HCT116 (cell line): ENCODE results near the gene XYLT1. TPM values are rescaled to one million over a fixed set of nuclear protein-coding genes. Genes with fewer than 3 reads are reported as not detected.
"Not testable (repeated sequence)": the region's sequence is repeated elsewhere in the genome, so short reads cannot be mapped to it uniquely, and the experiment has no call there.

Experiments
- ATAC-seq: fragments of 200-7000 bp; cut with Tn5 transposase; 2 replicates; pipeline ENCODE4 v1.9.1; 2020; ENCODE audit warnings: mild to moderate bottlenecking, moderate library complexity
- BruUV-seq: library from RNA; stranded (reverse); fragments of 400-500 nt; replicated peaks from 2 replicates; lab custom pipeline; 2021; lab: Mats Ljungman, UMichigan
- CTCF ChIA-PET: fragments of 300-600 bp; sonication (Branson Sonifier 250); formaldehyde crosslinking; loops from one replicate; lab custom pipeline; 2021; ENCODE audit warnings: antibody characterized with exemption; lab: Charles Lee
- POLR2A ChIA-PET: fragments of 300-600, 350-600 bp; sonication (Branson Sonifier 250); formaldehyde crosslinking; loops from one replicate; lab custom pipeline; 2021; ENCODE audit warnings: antibody characterized with exemption; lab: Charles Lee
- RAD21 ChIA-PET, 2 experiments: fragments of 300-600 bp; sonication (Branson Sonifier 250); formaldehyde crosslinking; loops; one replicate each; lab custom pipeline; 2023; ENCODE audit warnings: low total read pairs in 2 of 2; ENCODE audit not compliant: uncharacterized antibody in 2 of 2, unreplicated experiment in 2 of 2, low non-redundant PET in 1 of 2; lab: Charles Lee
- DNase-seq: peaks from one replicate; pipeline ENCODE4 v3.0.0-alpha.2; 2010; ENCODE audit warnings: low read depth, low spot score
- H2AFZ ChIP-seq: fragments of 200-600 bp; shearing (Covaris generic), sonication (generic); 2 replicates; pipeline ENCODE4 v1.6.1; 2017; ENCODE audit warnings: low read depth, mixed run types, mixed read lengths, antibody characterized with exemption, low read length; ENCODE audit not compliant: poor library complexity, severe bottlenecking
- H3K27ac ChIP-seq: 2 replicates; pipeline ENCODE4 v1.5.1; 2012; ENCODE audit warnings: low read depth, low read length
- H3K27me3 ChIP-seq: fragments of 200-600 bp; sonication (generic); 2 replicates; pipeline ENCODE4 v1.6.1; 2016; ENCODE audit warnings: mixed run types, low read length, mixed read lengths; ENCODE audit not compliant: insufficient read depth
- H3K36me3 ChIP-seq, 2 experiments: fragments of 200-500 bp in 1 of 2; fragments of 200-600 bp in 1 of 2; sonication (Bioruptor generic) in 1 of 2; sonication (generic) in 1 of 2; 2 replicates each; pipeline versions ENCODE4 v1.5.1 to v1.6.1; 2014 to 2016; ENCODE audit warnings: low read length in 2 of 2, inconsistent platforms in 1 of 2, mixed read lengths in 1 of 2, mixed run types in 1 of 2; ENCODE audit not compliant: insufficient read depth in 2 of 2, control insufficient read depth in 1 of 2
- H3K4me1 ChIP-seq, 2 experiments: fragments of 200-600 bp in 1 of 2; sonication (generic) in 1 of 2; 2 replicates each; pipeline versions ENCODE4 v1.5.1 to v1.6.1; 2012 to 2017; ENCODE audit warnings: low read length in 2 of 2, inconsistent platforms in 1 of 2, mild to moderate bottlenecking in 1 of 2, mixed read lengths in 1 of 2, mixed run types in 1 of 2, moderate library complexity in 1 of 2; ENCODE audit not compliant: insufficient read depth in 2 of 2, control insufficient read depth in 1 of 2
- H3K4me2 ChIP-seq: fragments of 200-600 bp; sonication (generic); 2 replicates; pipeline ENCODE4 v1.6.1; 2017; ENCODE audit warnings: mixed run types, low read length, mixed read lengths
- H3K4me3 ChIP-seq, 2 experiments: fragments of 200-600 bp in 1 of 2; sonication (generic) in 1 of 2; replicated peaks in 1 of 2; 2 replicates each; pipeline ENCODE4 v1.5.1; 2011 to 2016; ENCODE audit warnings: low read length in 2 of 2, control low read depth in 1 of 2, low read depth in 1 of 2, mild to moderate bottlenecking in 1 of 2, mixed read lengths in 1 of 2, mixed run types in 1 of 2
- H3K79me2 ChIP-seq: fragments of 200-600 bp; sonication (generic); 2 replicates; pipeline ENCODE4 v1.6.1; 2017; ENCODE audit warnings: mild to moderate bottlenecking, mixed run types, low read length, moderate library complexity, mixed read lengths; ENCODE audit not compliant: insufficient read depth
- H3K9ac ChIP-seq: fragments of 200-600 bp; sonication (generic); 2 replicates; pipeline ENCODE4 v1.6.1; 2016; ENCODE audit warnings: low read length, mixed read lengths
- H3K9me2 ChIP-seq: fragments of 200-600 bp; sonication (generic), shearing (Covaris generic); 2 replicates; pipeline ENCODE4 v1.6.1; 2017; ENCODE audit warnings: mixed run types, mild to moderate bottlenecking, moderate library complexity; ENCODE audit not compliant: insufficient read depth
- H3K9me3 ChIP-seq, 2 experiments: fragments of 200-500 bp in 1 of 2; fragments of 200-600 bp in 1 of 2; sonication (Bioruptor generic) in 1 of 2; sonication (generic) in 1 of 2; 2 replicates each; pipeline ENCODE4 v1.6.1; 2014 to 2017; ENCODE audit warnings: low read length in 2 of 2, mixed read lengths in 2 of 2, inconsistent platforms in 1 of 2, low read depth in 1 of 2, mild to moderate bottlenecking in 1 of 2, mixed run types in 1 of 2, moderate library complexity in 1 of 2; ENCODE audit not compliant: control insufficient read depth in 1 of 2, insufficient read depth in 1 of 2
- H4K20me1 ChIP-seq: fragments of 200-600 bp; sonication (generic), shearing (Covaris generic); 2 replicates; pipeline ENCODE4 v1.6.1; 2017; ENCODE audit warnings: mixed run types, mild to moderate bottlenecking, moderate library complexity; ENCODE audit not compliant: insufficient read depth
- EGR1 ChIP-seq: IDR thresholded peaks from 2 replicates; pipeline ENCODE4 v1.6.1; 2012; ENCODE audit warnings: low read depth
- EZH2phosphoT487 ChIP-seq: fragments of 200-600 bp; IDR thresholded peaks from 2 replicates; pipeline ENCODE4 v1.6.1; 2018; ENCODE audit warnings: antibody characterized with exemption, borderline replicate concordance
- FOSL1 ChIP-seq: IDR thresholded peaks from 2 replicates; pipeline ENCODE4 v1.6.1; 2012; ENCODE audit warnings: low read depth
- JUND ChIP-seq: IDR thresholded peaks from 2 replicates; pipeline ENCODE4 v1.6.1; 2012
- POLR2AphosphoS5 ChIP-seq: IDR thresholded peaks from 2 replicates; pipeline ENCODE4 v1.6.1; 2011; ENCODE audit warnings: mild to moderate bottlenecking, low read depth, low read length, moderate library complexity
- SIN3A ChIP-seq: IDR thresholded peaks from 2 replicates; pipeline ENCODE4 v1.6.1; 2012; ENCODE audit warnings: low read depth
- SP1 ChIP-seq: IDR thresholded peaks from 2 replicates; pipeline ENCODE4 v1.6.1; 2012; ENCODE audit warnings: low read depth
- SRF ChIP-seq: IDR thresholded peaks from 2 replicates; pipeline ENCODE4 v1.6.1; 2012; ENCODE audit warnings: low read depth
- TCF7L2 ChIP-seq: IDR thresholded peaks from 2 replicates; pipeline ENCODE4 v1.7.0; 2011; ENCODE audit warnings: borderline replicate concordance, inconsistent platforms; ENCODE audit not compliant: insufficient read depth, insufficient read length; ENCODE audit errors: extremely low read depth
- ZFX ChIP-seq: fragments of 450-650 bp; IDR thresholded peaks from 2 replicates; pipeline ENCODE4 v1.6.1; 2017
- ZNF274 ChIP-seq: fragments of 200-500 bp; sonication (Bioruptor generic); IDR thresholded peaks from 2 replicates; pipeline ENCODE4 v1.6.1; 2014; ENCODE audit warnings: mild to moderate bottlenecking, low read depth, low read length, inconsistent platforms
- intact Hi-C: fragments of 100-400 bp; cut with micrococcal nuclease; formaldehyde crosslinking; loops from 2 replicates; pipeline ENCODE4 v1.10.0; 2022
- total RNA-seq: library from RNA; stranded (reverse); gene quantifications from one replicate; pipeline ENCODE4 v1.2.1, GENCODE V29; 2021; ENCODE audit not compliant: unreplicated experiment
- TF ChIP-seq, protein P1 (sequence below): IDR thresholded peaks from 2 replicates; pipeline ENCODE4 v1.6.1; 2012
- TF ChIP-seq, protein P2 (sequence below): IDR thresholded peaks from 2 replicates; pipeline ENCODE4 v1.6.1; 2012; ENCODE audit warnings: low read depth

XYLT1 gene
- total RNA-seq, 1 experiment from 2014 or later = 4.5 TPM

DNA sequence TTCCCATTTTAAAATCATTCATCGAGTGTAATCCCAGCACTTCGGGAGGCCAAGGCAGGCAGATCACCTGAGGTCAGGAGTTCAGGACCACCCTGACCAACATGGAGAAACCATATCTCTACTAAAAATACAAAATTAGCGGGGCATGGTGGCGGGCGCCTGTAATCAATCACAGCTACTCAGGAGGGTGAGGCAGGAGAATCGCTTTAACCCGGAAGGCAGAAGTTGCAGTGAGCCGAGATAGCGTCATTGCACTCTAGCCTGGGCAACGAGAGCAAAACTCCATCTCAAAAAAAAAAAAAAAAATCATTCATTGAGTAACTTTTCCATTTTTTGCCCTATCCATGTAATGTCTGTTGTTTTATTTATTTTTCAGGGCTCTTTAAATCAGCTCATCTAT, 135.4 kb downstream of the XYLT1 start:
- H3K36me3 ChIP-seq, H3K9ac ChIP-seq, H2AFZ ChIP-seq, H3K27me3 ChIP-seq, DNase-seq, H3K4me2 ChIP-seq, RAD21 ChIA-PET, H3K4me1 ChIP-seq, ATAC-seq, H3K79me2 ChIP-seq, H3K27ac ChIP-seq, H3K9me2 ChIP-seq, BruUV-seq, CTCF ChIA-PET, intact Hi-C loops, H3K4me3 ChIP-seq, POLR2A ChIA-PET, H3K9me3 ChIP-seq, H4K20me1 ChIP-seq: not testable (repeated sequence)

DNA sequence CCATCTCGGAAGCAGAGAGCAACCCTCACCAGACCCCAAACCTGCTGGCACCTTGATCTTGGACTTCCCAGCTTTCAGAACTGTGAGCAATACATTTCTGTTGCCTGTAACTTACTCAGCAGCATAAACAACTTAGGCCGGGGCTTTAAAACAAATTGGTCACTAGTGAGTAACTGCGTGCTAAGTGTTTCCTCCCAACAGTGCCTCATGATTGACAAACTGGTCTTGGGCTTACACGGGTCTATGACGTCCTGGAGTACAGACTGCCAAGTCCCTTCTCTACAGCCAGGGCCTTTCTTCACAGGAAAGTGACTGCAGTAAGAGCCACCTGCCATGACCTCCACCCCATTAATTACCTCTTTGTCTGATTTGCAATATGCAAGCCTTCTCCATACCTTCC, 136.7 kb downstream of the XYLT1 start:
- Histone ChIP-seq H3K9ac (no peak overlapping the region), H3K27ac (no peak overlapping the region), H3K9me2 (no peaks in the 10 kb centered on the region), H3K4me2 (no peak overlapping the region), H2AFZ (no peak overlapping the region), H4K20me1 (no peaks in the 10 kb centered on the region), H3K4me3 (no peak overlapping the region), H3K79me2 (no peaks in the 10 kb centered on the region), H3K27me3 (no peaks in the 10 kb centered on the region), H3K4me1 (no peaks in the 10 kb centered on the region), H3K9me3 (no peaks in the 10 kb centered on the region), H3K36me3 (no peaks in the 10 kb centered on the region)
- intact Hi-C loops = no loop called here
- no peak for ATAC-seq
- ChIA-PET POLR2A (no interaction called here), RAD21 (no interaction called here), CTCF (no interaction called here)
- TF ChIP-seq, protein P1, sequence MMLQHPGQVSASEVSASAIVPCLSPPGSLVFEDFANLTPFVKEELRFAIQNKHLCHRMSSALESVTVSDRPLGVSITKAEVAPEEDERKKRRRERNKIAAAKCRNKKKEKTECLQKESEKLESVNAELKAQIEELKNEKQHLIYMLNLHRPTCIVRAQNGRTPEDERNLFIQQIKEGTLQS = no peak
- TF ChIP-seq EZH2phosphoT487 (no peak), JUND (no peak), SP1 (no peak), TCF7L2 (no peak), SIN3A (no peak), SRF (no peak), EGR1 (no peak), ZNF274 (no peak), ZFX (no peak), FOSL1 (no peak), POLR2AphosphoS5 (no peak)
- TF ChIP-seq, protein P2, sequence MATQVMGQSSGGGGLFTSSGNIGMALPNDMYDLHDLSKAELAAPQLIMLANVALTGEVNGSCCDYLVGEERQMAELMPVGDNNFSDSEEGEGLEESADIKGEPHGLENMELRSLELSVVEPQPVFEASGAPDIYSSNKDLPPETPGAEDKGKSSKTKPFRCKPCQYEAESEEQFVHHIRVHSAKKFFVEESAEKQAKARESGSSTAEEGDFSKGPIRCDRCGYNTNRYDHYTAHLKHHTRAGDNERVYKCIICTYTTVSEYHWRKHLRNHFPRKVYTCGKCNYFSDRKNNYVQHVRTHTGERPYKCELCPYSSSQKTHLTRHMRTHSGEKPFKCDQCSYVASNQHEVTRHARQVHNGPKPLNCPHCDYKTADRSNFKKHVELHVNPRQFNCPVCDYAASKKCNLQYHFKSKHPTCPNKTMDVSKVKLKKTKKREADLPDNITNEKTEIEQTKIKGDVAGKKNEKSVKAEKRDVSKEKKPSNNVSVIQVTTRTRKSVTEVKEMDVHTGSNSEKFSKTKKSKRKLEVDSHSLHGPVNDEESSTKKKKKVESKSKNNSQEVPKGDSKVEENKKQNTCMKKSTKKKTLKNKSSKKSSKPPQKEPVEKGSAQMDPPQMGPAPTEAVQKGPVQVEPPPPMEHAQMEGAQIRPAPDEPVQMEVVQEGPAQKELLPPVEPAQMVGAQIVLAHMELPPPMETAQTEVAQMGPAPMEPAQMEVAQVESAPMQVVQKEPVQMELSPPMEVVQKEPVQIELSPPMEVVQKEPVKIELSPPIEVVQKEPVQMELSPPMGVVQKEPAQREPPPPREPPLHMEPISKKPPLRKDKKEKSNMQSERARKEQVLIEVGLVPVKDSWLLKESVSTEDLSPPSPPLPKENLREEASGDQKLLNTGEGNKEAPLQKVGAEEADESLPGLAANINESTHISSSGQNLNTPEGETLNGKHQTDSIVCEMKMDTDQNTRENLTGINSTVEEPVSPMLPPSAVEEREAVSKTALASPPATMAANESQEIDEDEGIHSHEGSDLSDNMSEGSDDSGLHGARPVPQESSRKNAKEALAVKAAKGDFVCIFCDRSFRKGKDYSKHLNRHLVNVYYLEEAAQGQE = no peak
- no TSS peak for BruUV-seq
- no peak for DNase-seq
